ENCODE measurements around the gene UMPS.
A peak's percentile ranks its signal among the peaks of the same experiment; 100 is the strongest.
"Not testable (repeated sequence)": the region's sequence is repeated elsewhere in the genome, so short reads cannot be mapped to it uniquely, and the experiment has no call there.

Gene UMPS

GRCh38 chr3:124784686-124785382, 54.6 kb downstream of the UMPS start:
- H3K36me3 Mint-ChIP-seq (ENCODE audit: low read depth) = no peaks in the 10 kb centered on the region
- DNase-seq (ENCODE audit: low spot score) = no peak
- no peak overlapping the region for H3K4me3 Mint-ChIP-seq
- no peaks in the 10 kb centered on the region for H3K9me3 Mint-ChIP-seq
- H3K27me3 Mint-ChIP-seq (ENCODE audit: low read depth) = peaks cover 2% of the 10 kb centered on the region
- no peak overlapping the region for H3K27ac Mint-ChIP-seq
- H3K4me1 Mint-ChIP-seq (ENCODE audit: low read depth) = peaks cover 8% of the 10 kb centered on the region

DNA sequence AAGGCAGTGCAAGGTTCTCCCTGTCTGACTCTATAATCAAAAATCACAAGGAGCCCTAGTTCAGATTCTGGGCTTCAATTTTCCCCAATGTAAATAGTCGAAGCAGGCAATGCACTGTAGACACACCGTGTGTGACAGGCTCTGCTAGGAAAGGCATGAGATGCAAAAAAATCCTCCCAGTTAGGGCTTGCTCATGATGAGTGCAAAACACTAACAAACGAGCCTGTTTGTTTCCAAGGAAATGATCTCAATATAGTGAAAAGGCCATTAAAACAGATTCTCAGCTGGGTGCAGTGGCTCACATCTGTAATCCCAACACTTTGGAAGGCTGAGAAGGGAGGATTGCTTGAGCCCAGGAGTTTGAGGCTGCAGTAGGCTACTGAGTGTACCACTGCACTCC, 55.7 kb downstream of the UMPS start:
- H3K9me3 Mint-ChIP-seq = no peaks in the 10 kb centered on the region
- H3K4me3 Mint-ChIP-seq = no peak overlapping the region
- peaks cover 2% of the 10 kb centered on the region for H3K27me3 Mint-ChIP-seq (ENCODE audit: low read depth)
- no peak for DNase-seq (ENCODE audit: low spot score)
- no peak overlapping the region for H3K27ac Mint-ChIP-seq
- no peaks in the 10 kb centered on the region for H3K36me3 Mint-ChIP-seq (ENCODE audit: low read depth)
- H3K4me1 Mint-ChIP-seq (ENCODE audit: low read depth) = peaks cover 4% of the 10 kb centered on the region

- no peak for DNase-seq (ENCODE audit: low spot score)
- Mint-ChIP-seq H3K4me3 (no peak overlapping the region), H3K36me3 (ENCODE audit: low read depth) (no peaks in the 10 kb centered on the region), H3K4me1 (ENCODE audit: low read depth) (peaks cover 6% of the 10 kb centered on the region), H3K27ac (no peak overlapping the region), H3K27me3 (ENCODE audit: low read depth) (peaks cover 8% of the 10 kb centered on the region), H3K9me3 (no peaks in the 10 kb centered on the region)
These were observed 56.4 kb downstream of the UMPS start for GRCh38 chr3:124786511-124787241.

DNA sequence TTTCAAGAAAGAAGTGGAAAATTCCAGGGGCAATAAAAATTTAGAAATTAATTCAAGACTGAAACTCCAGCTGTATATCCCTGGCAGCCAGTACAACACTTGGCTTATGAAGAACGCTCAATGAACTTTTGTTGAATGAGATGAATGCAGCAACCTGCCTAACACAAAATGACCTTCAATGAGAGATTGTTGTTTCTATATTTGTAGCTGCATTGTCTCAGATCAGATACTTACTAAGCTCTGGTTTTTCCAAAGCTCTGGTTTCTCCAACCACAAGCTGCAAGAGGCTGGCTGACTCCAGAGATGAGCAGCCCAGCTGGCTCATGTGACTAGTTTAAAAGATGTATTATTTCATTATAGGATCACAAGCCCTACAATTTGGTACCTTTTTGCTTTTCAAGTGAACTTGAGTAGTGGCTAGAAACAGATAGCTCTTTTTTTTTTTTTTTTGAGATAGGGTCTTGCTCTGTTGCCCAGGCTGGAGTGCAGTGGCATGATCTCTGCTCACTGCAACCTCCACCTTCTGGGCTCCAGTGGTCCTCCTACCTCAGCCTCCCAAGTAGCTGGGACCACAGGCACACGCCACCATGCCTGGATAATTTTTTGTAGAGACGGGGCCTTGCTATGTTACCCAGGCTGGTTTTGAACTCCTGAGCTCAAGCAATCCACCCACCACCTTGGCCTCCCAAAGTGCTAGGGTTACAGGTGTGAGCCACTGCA, 57.4 kb downstream of the UMPS start:
- H3K9me3 Mint-ChIP-seq = no peaks in the 10 kb centered on the region
- H3K36me3 Mint-ChIP-seq (ENCODE audit: low read depth) = no peaks in the 10 kb centered on the region
- peaks cover 8% of the 10 kb centered on the region for H3K4me1 Mint-ChIP-seq (ENCODE audit: low read depth)
- DNase-seq (ENCODE audit: low spot score) = peak; percentile 14
- H3K4me3 Mint-ChIP-seq = no peak overlapping the region
- peaks cover 8% of the 10 kb centered on the region for H3K27me3 Mint-ChIP-seq (ENCODE audit: low read depth)
- no peak overlapping the region for H3K27ac Mint-ChIP-seq

- no peak for DNase-seq (ENCODE audit: low spot score)
- Mint-ChIP-seq H3K4me3 (no peak overlapping the region), H3K4me1 (ENCODE audit: low read depth) (peaks cover 8% of the 10 kb centered on the region), H3K27me3 (ENCODE audit: low read depth) (peaks cover 8% of the 10 kb centered on the region), H3K27ac (no peak overlapping the region), H3K9me3 (no peaks in the 10 kb centered on the region), H3K36me3 (ENCODE audit: low read depth) (no peaks in the 10 kb centered on the region)
These were observed 58.0 kb downstream of the UMPS start for GRCh38 chr3:124788254-124788745.

DNA sequence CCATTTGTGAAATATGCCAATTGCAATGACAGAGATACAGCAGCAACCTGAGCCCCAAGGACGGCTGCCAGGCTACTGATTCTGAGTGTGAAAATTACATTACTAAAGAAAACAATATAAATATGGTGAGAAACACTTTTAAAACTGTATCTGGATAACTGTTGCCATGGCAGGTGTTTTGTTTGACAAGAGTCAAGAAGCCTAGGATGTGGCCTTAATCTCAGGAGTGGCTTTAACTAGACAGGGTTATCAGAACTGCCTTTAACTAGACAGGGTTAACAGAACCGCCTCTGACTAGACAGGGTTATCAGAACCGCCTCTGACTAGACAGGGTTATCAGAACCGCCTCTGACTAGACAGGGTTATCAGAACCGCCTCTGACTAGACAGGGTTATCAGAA, 58.9 kb downstream of the UMPS start:
- H3K36me3 Mint-ChIP-seq (ENCODE audit: low read depth); H3K4me3 Mint-ChIP-seq; H3K27me3 Mint-ChIP-seq (ENCODE audit: low read depth); H3K27ac Mint-ChIP-seq; DNase-seq (ENCODE audit: low spot score); H3K9me3 Mint-ChIP-seq; H3K4me1 Mint-ChIP-seq (ENCODE audit: low read depth): not testable (repeated sequence)

DNA sequence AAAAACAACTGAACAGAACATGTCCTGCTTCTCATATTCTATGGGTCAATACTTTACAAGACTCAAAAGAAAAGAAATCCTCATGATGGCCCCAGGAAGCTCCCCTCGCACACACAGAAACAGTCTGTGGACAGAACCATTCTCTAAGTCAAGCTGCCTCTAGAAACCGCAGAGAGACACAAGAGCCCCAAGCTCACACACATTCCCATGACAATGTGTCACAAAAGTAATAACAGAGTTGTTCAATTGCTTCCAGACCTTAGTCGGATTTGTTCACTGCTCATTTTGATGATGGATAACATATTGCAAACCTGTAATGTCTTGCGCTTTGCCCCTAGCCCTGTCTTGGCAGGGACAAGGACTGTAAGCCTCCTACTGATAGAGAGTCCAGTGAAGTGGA, 60.9 kb downstream of the UMPS start:
- H3K4me1 Mint-ChIP-seq (ENCODE audit: low read depth) = peaks cover 6% of the 10 kb centered on the region
- no peak overlapping the region for H3K27ac Mint-ChIP-seq
- no peak overlapping the region for H3K4me3 Mint-ChIP-seq
- peaks cover 8% of the 10 kb centered on the region for H3K27me3 Mint-ChIP-seq (ENCODE audit: low read depth)
- no peaks in the 10 kb centered on the region for H3K36me3 Mint-ChIP-seq (ENCODE audit: low read depth)
- no peak for DNase-seq (ENCODE audit: low spot score)
- no peaks in the 10 kb centered on the region for H3K9me3 Mint-ChIP-seq

- H3K27me3 Mint-ChIP-seq (ENCODE audit: low read depth) = peaks cover 8% of the 10 kb centered on the region
These were observed 61.4 kb downstream of the UMPS start for GRCh38 chr3:124791639-124792151.

GRCh38 chr3:124792341-124793040, 62.2 kb downstream of the UMPS start:
- Mint-ChIP-seq H3K9me3 (no peaks in the 10 kb centered on the region), H3K4me3 (no peak overlapping the region), H3K36me3 (ENCODE audit: low read depth) (no peaks in the 10 kb centered on the region), H3K4me1 (ENCODE audit: low read depth) (peaks cover 6% of the 10 kb centered on the region), H3K27me3 (ENCODE audit: low read depth) (peaks cover 8% of the 10 kb centered on the region), H3K27ac (no peak overlapping the region)
- DNase-seq (ENCODE audit: low spot score) = no peak

More at GRCh38 chr3:124791639-124792151, 61.4 kb downstream of the UMPS start:
- DNase-seq (ENCODE audit: low spot score) = peak; percentile 8
- peaks cover 6% of the 10 kb centered on the region for H3K4me1 Mint-ChIP-seq (ENCODE audit: low read depth)
- H3K27ac Mint-ChIP-seq = no peak overlapping the region
- no peaks in the 10 kb centered on the region for H3K36me3 Mint-ChIP-seq (ENCODE audit: low read depth)
- no peak overlapping the region for H3K4me3 Mint-ChIP-seq
- H3K9me3 Mint-ChIP-seq = no peaks in the 10 kb centered on the region

GRCh38 chr3:124793054-124793739, 62.9 kb downstream of the UMPS start:
- Mint-ChIP-seq H3K9me3 (no peaks in the 10 kb centered on the region), H3K36me3 (ENCODE audit: low read depth) (no peaks in the 10 kb centered on the region), H3K4me3 (no peak overlapping the region), H3K4me1 (ENCODE audit: low read depth) (peaks cover 6% of the 10 kb centered on the region), H3K27me3 (ENCODE audit: low read depth) (peaks cover 8% of the 10 kb centered on the region), H3K27ac (no peak overlapping the region)
- DNase-seq (ENCODE audit: low spot score) = no peak

DNA sequence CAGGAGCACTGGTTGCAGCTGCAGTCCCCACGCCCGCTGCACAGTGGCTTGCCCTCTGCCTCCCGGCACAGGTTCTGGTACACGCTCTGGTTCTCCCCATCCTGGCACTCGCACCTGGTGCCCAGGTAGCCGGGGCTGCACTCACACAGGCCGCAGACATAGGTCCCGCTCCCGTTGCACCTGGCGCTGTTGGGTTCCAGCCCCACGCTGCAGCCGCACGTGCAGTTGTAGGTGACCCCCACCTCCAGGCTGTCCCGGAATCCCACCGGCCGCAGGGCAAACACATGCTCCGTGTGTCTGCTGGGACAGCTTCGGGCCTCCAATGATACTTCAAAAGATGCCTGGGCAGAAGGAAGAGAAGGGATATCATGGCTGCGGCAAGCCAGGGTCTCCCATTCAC, 66.2 kb downstream of the UMPS start:
- no peak for DNase-seq (ENCODE audit: low spot score)
- H3K36me3 Mint-ChIP-seq (ENCODE audit: low read depth) = no peaks in the 10 kb centered on the region
- H3K9me3 Mint-ChIP-seq = no peaks in the 10 kb centered on the region
- H3K4me3 Mint-ChIP-seq = no peak overlapping the region
- H3K27me3 Mint-ChIP-seq (ENCODE audit: low read depth) = peaks cover 3% of the 10 kb centered on the region
- H3K4me1 Mint-ChIP-seq (ENCODE audit: low read depth) = peaks cover 2% of the 10 kb centered on the region
- no peak overlapping the region for H3K27ac Mint-ChIP-seq

GRCh38 chr3:124797426-124797945, 67.2 kb downstream of the UMPS start:
- H3K4me3 Mint-ChIP-seq = no peak overlapping the region
- no peaks in the 10 kb centered on the region for H3K4me1 Mint-ChIP-seq (ENCODE audit: low read depth)
- H3K27ac Mint-ChIP-seq = no peak overlapping the region
- no peak for DNase-seq (ENCODE audit: low spot score)
- H3K9me3 Mint-ChIP-seq = no peaks in the 10 kb centered on the region
- no peaks in the 10 kb centered on the region for H3K36me3 Mint-ChIP-seq (ENCODE audit: low read depth)
- no peaks in the 10 kb centered on the region for H3K27me3 Mint-ChIP-seq (ENCODE audit: low read depth)
